A549 (cell line): ENCODE results near the gene TNFRSF1B.

Experiments
- CTCF ChIP-seq: fragments of >200 bp; sonication (Bioruptor Twin); formaldehyde crosslinking; IDR thresholded peaks from 3 replicates; pipeline ENCODE4 v1.5.1; 2016
- MAFK ChIP-seq: fragments of 450-650 bp; IDR thresholded peaks from 2 replicates; pipeline ENCODE4 v1.6.1; 2014; ENCODE audit not compliant: partially characterized antibody
- RFX5 ChIP-seq: fragments of 450-650 bp; IDR thresholded peaks from 2 replicates; pipeline ENCODE4 v1.7.1; 2014; ENCODE audit warnings: antibody characterized with exemption, mild to moderate bottlenecking, moderate library complexity

GRCh38 chr1:12158357-12159092, 8.3 kb upstream of the TNFRSF1B start:
- no peak for TF ChIP-seq CTCF
- no peak for TF ChIP-seq MAFK
- TF ChIP-seq RFX5: no peak
